GM12878 (cell line): ENCODE results near the gene ANKHD1. TPM values are rescaled to one million over a fixed set of nuclear protein-coding genes. Genes with fewer than 3 reads are reported as not detected.
A peak's percentile ranks its signal among the peaks of the same experiment; 100 is the strongest.

Source experiments
- ATF3 ChIP-seq: IDR thresholded peaks from 2 replicates; pipeline ENCODE4 v1.6.1; 2011; ENCODE audit warnings: low read depth, mild to moderate bottlenecking, low read length, moderate library complexity, borderline replicate concordance; ENCODE audit errors: extremely low read depth
- BCL11A ChIP-seq: IDR thresholded peaks from 2 replicates; pipeline ENCODE4 v1.6.1; 2011; ENCODE audit warnings: low read depth, low read length
- BMI1 ChIP-seq: fragments of 450-650 bp; IDR thresholded peaks from 2 replicates; pipeline ENCODE4 v1.6.1; 2016; ENCODE audit warnings: mild to moderate bottlenecking, moderate library complexity, borderline replicate concordance
- BRCA1 ChIP-seq: IDR thresholded peaks from 2 replicates; pipeline ENCODE4 v1.6.1; 2011; ENCODE audit warnings: low read depth, low read length, improper control_type of control experiment
- CBFB ChIP-seq: IDR thresholded peaks from 2 replicates; pipeline ENCODE4 v1.6.1; 2016; ENCODE audit warnings: antibody characterized with exemption, low read depth
- CBX3 ChIP-seq: fragments of 200-600 bp; sonication (generic); IDR thresholded peaks from 2 replicates; pipeline ENCODE4 v1.6.1; 2016; ENCODE audit warnings: low read depth, borderline replicate concordance
- CTCF ChIP-seq, 3 experiments: IDR thresholded peaks in 2 of 3; conservative IDR thresholded peaks in 1 of 3; 2 replicates each; pipeline ENCODE4 v1.5.1; 2011; ENCODE audit warnings: low read depth in 3 of 3, low read length in 3 of 3, mild to moderate bottlenecking in 3 of 3, control low read depth in 2 of 3, moderate library complexity in 2 of 3, inconsistent platforms in 1 of 3, mixed read lengths in 1 of 3; ENCODE audit not compliant: control insufficient read depth in 2 of 3, insufficient read depth in 1 of 3; ENCODE audit errors: extremely low read depth in 1 of 3
- FOXK2 ChIP-seq: fragments of 450-650 bp; IDR thresholded peaks from 2 replicates; pipeline ENCODE4 v1.6.1; 2017; ENCODE audit warnings: mild to moderate bottlenecking, moderate library complexity
- HDGF ChIP-seq: fragments of 450-650 bp; IDR thresholded peaks from 2 replicates; pipeline ENCODE4 v1.6.1; 2016; ENCODE audit warnings: antibody characterized with exemption
- JUND ChIP-seq: IDR thresholded peaks from 2 replicates; pipeline ENCODE4 v1.6.1; 2012; ENCODE audit warnings: low read depth, mild to moderate bottlenecking, low read length, improper control_type of control experiment, moderate library complexity
- MEF2B ChIP-seq: fragments of 450-650 bp; IDR thresholded peaks from 2 replicates; pipeline ENCODE4 v1.6.1; 2018; ENCODE audit warnings: mild to moderate bottlenecking, moderate library complexity; ENCODE audit not compliant: partially characterized antibody, poor library complexity, severe bottlenecking
- MYB ChIP-seq: fragments of 150-350 bp; IDR thresholded peaks from 2 replicates; pipeline ENCODE4 v1.6.1; 2014; ENCODE audit warnings: mild to moderate bottlenecking, low read depth, low read length, borderline replicate concordance
- NFIC ChIP-seq: IDR thresholded peaks from 2 replicates; pipeline ENCODE4 v1.6.1; 2012; ENCODE audit warnings: low read depth, mild to moderate bottlenecking, inconsistent platforms, low read length, moderate library complexity
- NFXL1 ChIP-seq: fragments of 450-650 bp; IDR thresholded peaks from 2 replicates; pipeline ENCODE4 v1.6.1; 2017; ENCODE audit warnings: antibody characterized with exemption, mild to moderate bottlenecking, borderline replicate concordance
- NR2F1 ChIP-seq: fragments of 450-650 bp; conservative IDR thresholded peaks from 2 replicates; pipeline ENCODE4 v1.6.1; 2017; ENCODE audit warnings: mild to moderate bottlenecking
- PAX5 ChIP-seq: IDR thresholded peaks from 2 replicates; pipeline ENCODE4 v1.6.1; 2011; ENCODE audit warnings: low read depth, low read length, borderline replicate concordance
- PML ChIP-seq: IDR thresholded peaks from 2 replicates; pipeline ENCODE4 v1.6.1; 2012; ENCODE audit warnings: low read length, inconsistent platforms
- POLR2AphosphoS5 ChIP-seq: IDR thresholded peaks from 2 replicates; pipeline ENCODE4 v1.6.1; 2011; ENCODE audit warnings: mild to moderate bottlenecking, low read length, inconsistent platforms
- PRDM15 ChIP-seq: fragments of 450-650 bp; formaldehyde crosslinking; IDR thresholded peaks from 2 replicates; pipeline ENCODE4 v1.4.0; 2020; ENCODE audit warnings: mild to moderate bottlenecking, moderate library complexity
- RB1 ChIP-seq: fragments of 450-650 bp; formaldehyde crosslinking; IDR thresholded peaks from 2 replicates; pipeline ENCODE4 v1.6.1; 2017; ENCODE audit warnings: mild to moderate bottlenecking, borderline replicate concordance
- RCOR1 ChIP-seq: conservative IDR thresholded peaks from 2 replicates; pipeline ENCODE4 v1.6.1; 2012; ENCODE audit warnings: low read depth, low read length, improper control_type of control experiment
- RELA ChIP-seq: fragments of 450-650 bp; IDR thresholded peaks from 2 replicates; pipeline ENCODE4 v1.8.0; 2014; ENCODE audit warnings: borderline replicate concordance; ENCODE audit not compliant: partially characterized antibody
- RFX5 ChIP-seq: IDR thresholded peaks from 2 replicates; pipeline ENCODE4 v1.6.1; 2011; ENCODE audit warnings: low read depth, low read length, improper control_type of control experiment
- SMC3 ChIP-seq: IDR thresholded peaks from 2 replicates; pipeline ENCODE4 v1.6.1; 2011; ENCODE audit warnings: low read length, improper control_type of control experiment, borderline replicate concordance
- SREBF2 ChIP-seq: IDR thresholded peaks from 2 replicates; pipeline ENCODE4 v1.6.1; 2012; ENCODE audit warnings: mild to moderate bottlenecking, low read length
- SUZ12 ChIP-seq: fragments of 200-600 bp; sonication (generic); IDR thresholded peaks from one replicate; pipeline ENCODE4 v1.6.1; 2018; ENCODE audit warnings: antibody characterized with exemption, mild to moderate bottlenecking; ENCODE audit not compliant: unreplicated experiment
- YBX1 ChIP-seq: fragments of 450-650 bp; IDR thresholded peaks from 2 replicates; pipeline ENCODE4 v1.6.1; 2016; ENCODE audit warnings: antibody characterized with exemption
- YY1 ChIP-seq: IDR thresholded peaks from 2 replicates; pipeline ENCODE4 v1.6.1; 2011; ENCODE audit warnings: low read depth, mild to moderate bottlenecking, low read length
- polyA plus RNA-seq, 11 experiments: library from polyadenylated mRNA; depleted of rRNA in 4 of 11; unstranded in 6 of 11; stranded (reverse) in 5 of 11; fragments of >200 nt; fragmentation: Nextera tagmentation in 4 of 11; fragmentation: Illumina TruSeq in 1 of 11; extraction: Ambion mirVana in 4 of 11; extraction: Trizol in 1 of 11; gene quantifications; 1 replicate in 1 of 11; 2 replicates in 10 of 11; pipeline versions ENCODE4 v1.2.1 to v1.2.3, GENCODE V29; 2011 to 2016; ENCODE audit warnings: inconsistent platforms in 2 of 11, missing spikeins in 2 of 11, low read depth in 1 of 11
- total RNA-seq, 4 experiments: library from RNA; depleted of rRNA in 3 of 4; stranded (reverse); fragments of >200 nt in 3 of 4; fragmentation: Illumina TruSeq in 1 of 4; extraction: Trizol in 1 of 4; gene quantifications; 2 replicates each; pipeline versions ENCODE4 v1.2.1 to v1.2.3, GENCODE V29; 2013 to 2021

Gene ANKHD1
- total and polyA plus RNA-seq, 10 of the 15 experiments (the other 5 are each of a cell fraction or from before 2014, with no cell fraction given): 31.6 to 96.8 (median 74.3) TPM

- TF ChIP-seq RELA (peak; percentile 11), SUZ12 (no peak), CBFB (no peak), PAX5 (no peak), NFXL1 (no peak), BRCA1 (no peak), NFIC (no peak), PML (no peak), HDGF (peak; percentile 51; the same call in 1 of the 2 replicates), FOXK2 (no peak), RFX5 (no peak), PRDM15 (CRISPR knock-in tag) (no peak), YY1 (peak; percentile 90), NR2F1 (peak; percentile 55; the same call in 1 of the 2 replicates), JUND (no peak), BMI1 (no peak), SREBF2 (no peak), ATF3 (no peak), RB1 (peak; percentile 75; the same call in 1 of the 2 replicates), POLR2AphosphoS5 (no peak), CBX3 (no peak), CTCF (IDR thresholded peaks at IDR 0.05 in 2 of 3, conservative IDR thresholded peaks at IDR 0.05 in 1 of 3; ENCODE audit: control insufficient read depth in 2 of 3, extremely low read depth in 1 of 3, insufficient read depth in 1 of 3, low read depth in 3 of 3, low read length in 3 of 3) (peak; percentile 96 to 97 (median 96)), MYB (no peak), RCOR1 (no peak), SMC3 (peak; percentile 73; the same call in 1 of the 2 replicates), BCL11A (no peak), MEF2B (no peak), YBX1 (no peak)
Measured at GRCh38 chr5:140362875-140363630, 38.6 kb upstream of the ANKHD1 start (continued).
